Measurements from ENCODE around the gene SEC24D.

The SEC24D gene

DNA sequence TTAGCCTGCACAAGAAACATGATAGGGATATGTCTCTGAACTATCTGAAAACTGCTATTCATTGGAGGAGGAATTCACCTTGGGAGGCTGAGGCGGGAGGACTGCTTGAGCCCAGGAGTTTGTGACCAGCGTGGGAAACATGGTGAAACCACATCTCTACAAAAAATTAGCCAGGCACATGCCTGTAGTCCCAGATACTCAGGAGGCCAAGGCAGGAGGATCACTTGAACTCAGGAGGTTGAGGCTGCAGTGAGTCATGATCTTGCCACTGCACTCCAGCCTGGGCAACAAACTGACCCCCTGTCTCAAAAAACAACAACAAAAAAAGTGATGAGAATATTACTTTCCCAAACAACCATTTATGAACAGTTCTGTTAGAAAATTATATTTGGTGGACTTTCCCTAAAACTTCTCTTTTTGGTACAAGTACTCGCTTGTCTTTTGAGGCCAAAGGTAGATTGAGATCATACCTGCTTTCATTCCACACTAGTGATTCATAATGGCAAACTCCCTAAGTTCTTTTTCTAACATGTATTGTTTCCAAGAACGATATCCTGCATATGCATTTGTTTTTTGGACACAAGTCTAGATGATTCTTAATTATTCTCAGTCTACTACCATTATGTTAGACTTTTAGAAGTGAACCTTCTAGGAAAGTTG, 117.3 kb downstream of the SEC24D start:
- no peak for DNase-seq (ENCODE audit: low read depth in 2 of 2)

- DNase-seq (ENCODE audit: low read depth in 2 of 2) = no peak
Observed at GRCh38 chr4:118716304-118716703, 119.6 kb downstream of the SEC24D start.

- no peak for DNase-seq (ENCODE audit: low read depth in 2 of 2)
Observed at GRCh38 chr4:118714682-118715081, 121.2 kb downstream of the SEC24D start.

GRCh38 chr4:118712872-118713271, 123.1 kb downstream of the SEC24D start:
- DNase-seq (ENCODE audit: low read depth in 2 of 2) = no peak

- DNase-seq (ENCODE audit: low read depth in 2 of 2) = no peak
Observed at GRCh38 chr4:118711052-118711451, 124.9 kb downstream of the SEC24D start.

DNA sequence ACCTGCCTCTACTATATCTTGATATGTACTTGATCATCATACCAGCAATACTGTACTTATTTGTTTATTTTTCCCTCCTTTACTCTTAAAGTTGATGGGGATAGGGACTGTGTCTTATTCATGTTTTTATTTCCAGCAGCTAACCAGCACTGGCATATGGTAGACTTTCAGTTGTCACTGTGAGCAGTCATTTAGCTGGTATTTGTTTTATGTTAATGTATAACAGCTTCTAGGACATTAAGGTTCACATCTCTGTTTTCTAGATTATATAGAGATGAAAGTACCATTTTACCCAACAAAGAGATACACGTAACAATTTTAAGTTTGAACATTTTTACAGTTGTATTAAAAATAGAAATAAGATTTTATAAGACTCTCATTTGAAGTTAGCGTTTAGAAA, 132.8 kb downstream of the SEC24D start:
- DNase-seq (ENCODE audit: low read depth in 2 of 2) = no peak

DNA sequence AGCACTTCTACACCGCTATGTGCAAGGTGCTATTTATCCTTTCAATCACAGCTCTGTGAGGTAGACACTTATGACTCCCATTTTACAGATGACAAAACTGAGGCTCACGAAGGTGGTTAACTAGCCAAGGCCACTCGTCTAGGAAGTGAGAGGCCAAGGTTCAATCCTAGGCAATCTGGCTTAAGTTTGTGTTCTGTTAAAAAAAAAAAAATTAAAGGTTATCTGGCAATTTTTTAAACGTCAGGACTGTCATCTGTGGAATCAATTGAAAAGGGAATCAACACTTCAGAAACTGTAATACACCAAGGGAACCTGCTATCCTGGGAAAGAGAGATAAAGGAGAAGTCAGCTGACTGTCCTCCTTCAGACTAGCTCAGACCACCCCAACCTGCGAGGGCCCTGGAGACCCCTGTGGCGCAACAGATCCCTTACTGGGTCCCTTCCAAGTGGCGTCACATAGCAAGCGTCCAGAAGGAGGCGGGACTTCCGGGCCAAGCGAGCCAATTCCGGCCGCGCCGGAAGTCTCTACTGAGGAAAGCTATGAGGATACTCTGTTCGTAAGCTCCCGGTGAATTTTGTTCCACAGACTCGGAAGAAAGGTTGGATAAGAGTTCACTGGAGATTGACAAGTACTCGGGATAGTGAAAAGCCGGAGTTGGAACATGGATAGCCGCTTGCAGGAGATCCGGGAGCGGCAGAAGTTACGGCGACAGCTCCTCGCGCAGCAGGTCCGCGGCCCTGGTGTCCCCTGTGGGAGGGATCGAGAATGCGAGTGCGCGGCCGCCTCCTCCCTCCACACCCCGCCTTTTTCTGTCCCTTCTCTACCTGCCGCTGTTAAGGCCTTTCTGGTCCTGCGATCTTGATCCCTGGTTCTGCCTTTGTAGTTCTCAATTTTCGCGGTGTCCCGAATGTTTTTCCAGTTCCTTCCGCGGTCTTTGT, 150.8 kb downstream of the SEC24D start, which contains the start of gene METTL14:
Gene METTL14 (plus strand): TSS at position 520 of the 939 bp plus-strand sequence. CDS start 143 bp downstream, at position 663.
- peak; percentile 71 to 78 for DNase-seq (ENCODE audit: low read depth in 2 of 2)

DNA sequence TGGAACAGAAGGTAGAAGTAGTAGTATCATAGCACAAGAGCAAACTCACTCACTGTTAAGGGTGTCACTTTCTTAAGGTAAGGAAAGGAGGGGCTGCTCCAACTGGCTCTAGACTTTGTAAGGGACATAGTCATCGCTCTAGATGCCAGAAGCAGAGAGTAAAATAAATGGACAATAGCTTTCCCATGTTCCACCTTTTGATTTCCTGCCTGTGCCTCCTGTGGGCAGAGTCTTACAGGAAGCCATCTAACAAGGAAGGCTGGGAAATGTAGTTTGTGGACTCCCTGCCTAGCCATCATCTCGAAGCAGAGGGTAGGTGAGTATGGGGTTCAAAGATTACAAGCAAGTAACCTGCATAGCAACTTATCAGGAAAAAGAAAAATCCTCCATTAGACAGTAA, 152.4 kb downstream of the SEC24D start:
- DNase-seq (ENCODE audit: low read depth in 2 of 2) = no peak

DNA sequence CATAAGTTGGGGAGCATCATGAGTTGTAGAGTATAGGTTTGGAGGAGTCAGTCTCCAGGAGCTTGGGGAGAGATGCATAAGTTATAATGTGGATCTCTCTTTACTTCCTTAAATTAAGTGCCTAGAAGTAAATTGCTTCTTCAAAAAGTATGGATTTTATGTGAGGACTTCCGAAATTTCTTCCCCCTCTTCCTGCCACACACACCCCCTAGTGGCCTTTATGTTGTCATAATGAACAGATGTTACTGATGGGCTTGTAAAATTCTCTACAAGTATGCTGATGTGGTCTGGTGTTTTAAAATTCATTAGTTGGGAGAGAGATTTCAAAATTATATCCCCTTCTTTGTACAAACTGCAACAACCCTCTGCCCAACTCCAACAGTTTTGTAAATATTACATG, 153.0 kb downstream of the SEC24D start:
- DNase-seq (ENCODE audit: low read depth in 2 of 2) = no peak

- no peak for DNase-seq (ENCODE audit: low read depth in 2 of 2)
Observed at GRCh38 chr4:118680808-118681207, 155.1 kb downstream of the SEC24D start.

DNA sequence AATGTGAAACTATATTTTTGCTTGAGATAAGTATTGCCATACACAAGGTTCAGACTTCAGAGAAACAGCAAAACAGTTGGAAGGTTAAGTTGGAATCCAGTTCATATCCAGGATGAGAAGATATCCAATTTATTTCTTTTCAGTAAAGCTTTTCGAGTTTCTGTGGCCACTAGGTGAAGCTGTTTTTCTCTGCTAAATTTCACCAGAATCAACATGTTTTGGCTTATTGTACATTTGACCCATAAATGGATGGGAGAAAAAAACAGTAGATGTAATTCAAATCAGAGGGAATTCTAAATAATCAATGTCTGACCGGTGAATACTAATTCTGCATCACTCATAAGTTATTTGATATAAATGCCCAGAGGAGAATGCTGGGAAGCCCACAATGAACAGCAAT, 159.8 kb downstream of the SEC24D start:
- no peak for DNase-seq (ENCODE audit: low read depth in 2 of 2)

All from stimulated activated CD8-positive, alpha-beta memory T cell treated with anti-CD3 and anti-CD28 coated beads, Interleukin-7, amount 100 ng/mL, for 1 hour (primary cell).